DMS 273 (cell line): ENCODE data around the gene COG2.
"Not testable (repeated sequence)": the region's sequence is repeated elsewhere in the genome, so short reads cannot be mapped to it uniquely, and the experiment has no call there.

ENCODE experiments used
- DNase-seq: peaks from one replicate; lab custom pipeline; 2025; ENCODE audit not compliant: unreplicated experiment; lab: John Stamatoyannopoulos, UW

Gene COG2

DNA sequence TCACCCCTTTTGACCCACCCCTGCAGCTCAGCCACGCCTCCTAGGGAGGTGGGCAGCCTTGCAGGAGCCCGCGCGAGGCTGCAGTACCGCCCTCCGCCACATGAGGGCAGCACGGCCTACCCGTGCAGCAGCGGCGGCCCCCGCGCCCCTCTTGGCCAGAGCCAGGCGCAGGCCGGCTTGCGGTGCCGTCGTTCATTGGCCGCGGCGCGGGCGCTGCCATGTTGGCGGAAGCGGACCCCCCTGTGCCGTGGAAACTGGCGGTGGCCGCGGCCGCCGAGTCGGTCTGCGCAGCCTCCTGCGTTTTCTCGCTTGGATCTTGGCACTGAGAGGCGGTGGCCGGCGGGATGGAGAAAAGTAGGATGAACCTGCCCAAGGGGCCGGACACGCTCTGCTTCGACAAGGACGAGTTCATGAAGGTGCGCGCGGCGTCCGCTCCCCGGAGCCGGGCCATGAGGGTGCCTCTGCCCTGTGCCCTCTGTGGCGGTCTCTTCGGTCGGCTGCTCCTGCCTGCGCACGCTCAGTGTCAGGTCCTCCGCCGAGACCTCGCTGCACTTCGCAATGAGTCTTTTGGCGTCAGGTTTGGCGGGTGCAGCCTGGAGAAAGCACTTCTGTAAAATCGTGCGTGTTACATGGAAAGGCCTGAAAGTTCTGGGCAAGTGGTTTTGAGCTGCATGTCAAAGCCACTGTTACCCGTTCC is at the start of gene COG2:
TSS of gene COG2 (plus strand) at position 219 of the 697 bp plus-strand sequence. CDS start at position 345, 126 bp downstream.
- DNase-seq = peak; percentile 98

DNA sequence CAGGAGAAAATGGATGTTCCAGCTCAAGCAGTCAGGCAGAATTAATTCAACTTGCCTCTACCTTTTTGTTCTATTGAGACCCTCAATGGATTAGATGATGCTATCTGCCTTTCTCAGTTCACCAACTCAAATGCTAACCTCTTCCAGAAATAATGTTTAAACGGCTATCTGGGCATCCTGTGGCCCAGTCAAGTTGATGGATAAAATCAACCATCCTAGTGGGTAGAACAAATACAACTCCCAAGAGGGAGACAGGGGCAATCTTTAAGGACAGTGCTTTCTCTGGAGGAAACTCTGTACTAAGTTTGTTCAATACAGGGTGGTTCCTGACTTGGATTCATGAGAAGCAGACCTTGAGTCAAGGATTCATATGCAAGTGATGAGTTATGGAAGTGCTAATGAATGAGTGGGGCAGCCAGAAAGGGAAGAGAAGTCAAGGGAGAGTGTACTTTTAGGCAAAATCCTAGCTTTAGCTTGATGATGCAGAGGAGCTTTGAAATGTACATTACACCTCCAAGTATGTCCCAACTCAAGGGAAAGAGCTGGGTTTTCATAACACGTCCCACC is 49.4 kb upstream of the COG2 start:
- no peak for DNase-seq

DNA sequence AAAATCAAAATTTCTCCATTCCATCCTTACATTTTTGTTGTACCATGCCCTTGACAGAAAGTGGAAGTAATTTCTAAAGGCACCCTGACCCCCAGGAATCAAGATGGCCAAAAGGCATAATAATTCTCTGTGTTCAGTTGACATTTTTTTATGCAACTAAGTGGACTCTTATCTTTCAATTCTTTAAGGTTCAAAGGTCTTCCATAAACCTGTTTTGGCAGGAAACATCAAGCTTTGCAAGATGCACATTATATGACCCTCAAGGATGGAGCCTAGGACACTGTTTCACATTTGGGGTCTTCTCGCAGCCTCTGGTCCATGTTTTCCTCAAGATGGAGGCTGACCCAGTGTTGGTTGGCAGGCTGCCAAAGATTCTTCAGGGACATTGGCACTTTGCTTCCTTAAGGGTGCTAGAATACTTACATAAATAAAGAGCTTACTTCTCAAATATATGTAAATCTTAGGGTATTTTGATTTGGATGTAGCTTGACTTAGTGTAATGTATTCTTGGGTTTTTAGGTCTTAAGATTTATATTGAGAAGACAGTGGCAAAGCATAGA is 48.0 kb upstream of the COG2 start:
- peak; percentile 31 for DNase-seq

DNA sequence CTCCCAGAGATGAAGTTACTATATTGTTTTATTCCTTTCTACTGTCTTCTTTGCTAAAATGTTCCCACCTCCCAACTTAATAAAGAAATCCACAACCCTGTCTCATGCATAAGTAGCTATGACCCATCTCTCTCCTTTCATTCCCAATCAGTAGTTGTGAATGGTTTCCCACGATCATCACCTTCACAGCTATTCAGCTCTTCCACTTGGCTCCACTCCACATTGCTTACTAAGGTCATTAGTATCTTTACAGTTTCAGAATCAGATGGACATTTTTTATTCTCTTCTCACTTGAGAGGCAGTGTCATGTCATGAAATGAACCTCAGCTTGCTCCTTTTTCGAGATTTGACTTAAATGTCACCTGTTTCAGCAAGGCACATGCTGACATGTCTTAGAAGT is 47.1 kb upstream of the COG2 start:
- no peak for DNase-seq

- DNase-seq = no peak
Measured at GRCh38 chr1:230596306-230596705, 46.0 kb upstream of the COG2 start.

GRCh38 chr1:230598745-230599144 is 43.5 kb upstream of the COG2 start:
- no peak for DNase-seq

DNA sequence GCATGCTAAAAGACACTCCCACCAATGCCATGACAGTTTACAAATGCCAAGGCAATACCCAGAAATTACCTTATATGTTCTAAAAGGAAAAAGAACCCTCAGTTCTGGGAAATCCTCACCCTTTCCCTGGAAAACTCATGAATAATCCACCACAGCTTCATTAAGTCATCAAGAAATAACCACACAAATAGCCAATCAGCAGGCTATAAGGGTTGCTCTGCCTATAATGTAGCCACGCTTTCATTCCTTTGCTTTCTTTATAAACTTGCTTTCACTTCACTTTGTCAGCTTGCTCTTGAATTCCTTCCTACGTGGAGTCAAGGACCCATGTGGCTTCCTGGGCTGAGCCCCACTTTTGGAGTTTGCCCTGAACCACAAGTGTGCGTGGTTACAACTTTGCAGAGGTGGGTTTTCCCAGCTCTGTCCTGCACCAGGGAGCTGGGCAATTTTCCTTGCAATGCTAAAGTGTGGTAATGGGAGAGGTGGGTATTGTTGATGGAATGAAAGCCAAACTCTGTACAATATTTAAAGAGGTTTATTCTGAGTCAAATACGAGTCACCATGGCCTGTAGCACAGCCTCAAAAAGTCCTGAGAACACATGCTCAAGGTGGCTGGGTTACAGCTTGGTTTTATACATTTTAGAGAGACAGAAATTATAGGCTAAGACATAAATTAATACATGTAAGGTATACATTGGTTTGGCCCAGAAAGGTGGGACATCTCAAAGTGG is 42.2 kb upstream of the COG2 start:
- DNase-seq = no peak

DNA sequence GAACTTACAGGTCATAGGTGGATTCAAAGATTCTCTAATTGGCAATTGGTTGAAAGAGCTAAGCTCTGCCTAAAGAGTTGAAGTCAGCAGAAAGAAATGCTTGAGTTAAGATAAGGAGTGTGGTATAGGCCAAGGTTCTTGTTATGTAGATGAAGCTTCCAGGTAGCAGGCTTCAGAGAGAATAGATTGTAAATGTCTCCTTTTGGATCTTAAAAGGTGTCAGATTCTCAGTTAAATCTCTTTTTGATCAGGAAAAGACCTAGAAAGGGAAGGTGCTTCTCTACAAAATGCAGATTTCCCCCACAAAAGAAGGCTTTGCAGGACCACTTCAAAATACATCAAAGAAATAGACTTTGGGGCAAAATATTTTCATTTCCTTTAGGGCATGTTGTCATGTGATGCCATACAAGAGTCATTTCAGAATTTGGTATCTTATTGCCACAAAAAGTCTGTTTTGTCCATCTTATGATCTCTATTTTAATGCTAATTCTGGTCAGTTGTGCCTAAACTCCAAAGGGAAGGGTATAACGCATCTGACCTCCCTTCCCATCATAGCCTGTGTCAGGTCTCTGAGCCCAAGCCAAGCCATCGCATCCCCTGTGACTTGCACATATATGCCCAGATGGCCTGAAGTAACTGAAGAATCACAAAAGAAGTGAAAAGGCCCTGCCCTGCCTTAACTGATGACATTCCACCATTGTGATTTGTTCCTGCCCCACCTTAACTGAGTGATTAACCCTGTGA is 41.5 kb upstream of the COG2 start:
- not testable (repeated sequence) for DNase-seq

- DNase-seq = no peak
Measured at GRCh38 chr1:230609208-230609607, 33.1 kb upstream of the COG2 start.

GRCh38 chr1:230610589-230610988 is 31.7 kb upstream of the COG2 start:
- no peak for DNase-seq

GRCh38 chr1:230611128-230611877 is 31.0 kb upstream of the COG2 start:
- no peak for DNase-seq

- DNase-seq = peak; percentile 16
Measured at GRCh38 chr1:230611878-230612235, 30.4 kb upstream of the COG2 start.

GRCh38 chr1:230612651-230613050 is 29.6 kb upstream of the COG2 start:
- DNase-seq = no peak

GRCh38 chr1:230614121-230614520 is 28.2 kb upstream of the COG2 start:
- DNase-seq = no peak

GRCh38 chr1:230618537-230618936 is 23.7 kb upstream of the COG2 start:
- DNase-seq = no peak

DNA sequence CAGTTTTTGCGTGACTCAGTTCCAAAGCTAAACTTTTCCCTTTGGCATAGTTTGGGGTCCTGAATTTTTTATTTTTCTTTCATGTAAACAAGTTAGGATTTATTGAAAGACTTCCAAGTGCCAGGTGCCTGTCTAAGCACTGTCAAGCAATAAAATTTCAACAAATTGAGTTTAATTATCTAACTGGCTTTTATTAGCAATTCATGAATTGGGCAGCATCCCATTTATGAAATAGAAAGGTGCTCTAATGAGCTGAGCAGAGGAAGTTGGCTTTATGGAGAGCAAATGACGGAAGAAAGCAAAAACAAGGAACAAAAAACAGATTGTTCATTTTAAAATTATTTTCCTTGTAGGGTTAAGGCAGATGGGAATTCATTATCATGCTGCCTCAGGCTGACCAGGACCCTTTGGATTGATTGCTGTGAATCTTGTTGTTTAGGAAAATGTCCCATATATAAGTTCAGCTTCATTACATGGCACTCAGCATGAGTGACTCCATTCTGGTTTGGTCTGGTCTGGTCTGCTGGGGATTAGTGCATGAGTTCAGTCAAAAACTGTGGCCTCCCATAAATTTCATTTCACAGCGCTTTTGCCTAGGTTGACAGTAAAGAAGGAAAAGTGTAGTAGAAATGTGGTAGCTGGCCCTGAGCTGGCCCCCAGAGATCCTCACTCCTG is 21.5 kb upstream of the COG2 start:
- no peak for DNase-seq

DNA sequence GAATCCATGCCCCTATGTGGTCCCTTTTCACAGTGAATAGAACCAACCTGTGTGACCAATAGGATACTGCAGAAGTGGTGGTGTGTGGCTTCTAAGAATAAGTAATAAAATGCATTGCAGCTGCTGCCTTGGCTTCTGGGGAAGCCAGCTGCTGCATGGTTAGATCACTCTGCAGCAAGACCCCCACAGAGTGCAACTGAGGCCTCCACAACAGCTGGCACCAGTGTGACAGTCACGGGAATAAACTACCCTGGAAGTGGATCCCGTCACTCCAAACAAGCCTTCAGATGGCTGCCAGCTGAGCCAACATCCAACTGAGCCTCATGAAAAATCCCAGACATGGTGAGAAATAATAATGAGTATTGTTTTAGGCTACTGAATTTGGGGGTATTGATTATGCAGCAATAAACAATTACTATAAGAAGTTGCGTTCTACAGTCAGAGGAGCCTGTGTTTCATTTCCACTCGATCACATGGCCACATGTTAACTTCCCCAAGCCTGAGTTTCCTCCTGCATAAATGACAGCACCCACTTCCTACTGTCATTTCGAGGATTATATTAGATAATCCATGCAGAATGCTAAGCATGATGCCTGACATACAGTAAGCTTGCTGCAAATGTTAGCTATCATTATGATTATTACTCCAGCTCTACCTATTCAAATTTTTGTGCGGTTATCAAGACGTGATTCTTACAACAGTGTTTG is 20.8 kb upstream of the COG2 start:
- DNase-seq = peak; percentile 44

DNA sequence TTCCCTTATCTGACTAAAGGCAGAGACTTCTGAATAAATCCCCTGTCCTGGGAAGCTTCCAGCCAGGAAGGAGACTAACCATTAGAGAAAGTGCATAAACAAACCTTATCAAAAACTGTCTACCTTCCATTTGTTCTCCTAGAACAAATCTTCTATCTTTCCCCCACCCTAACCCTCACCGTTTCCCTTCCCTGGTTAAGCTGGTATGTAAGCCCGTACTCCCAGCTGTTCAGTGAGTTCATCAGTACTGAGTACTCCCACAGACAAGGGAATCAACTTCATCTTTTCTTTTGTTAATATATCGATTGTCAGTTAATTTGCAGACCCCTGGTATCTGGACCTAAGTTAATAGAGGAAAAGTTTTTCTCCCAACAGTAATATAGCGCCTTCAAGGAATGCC is 20.1 kb upstream of the COG2 start:
- DNase-seq = no peak

GRCh38 chr1:230624097-230624713 is 18.1 kb upstream of the COG2 start:
- no peak for DNase-seq
